ENCODE data around the gene GOT1. TPM values are rescaled to one million over a fixed set of nuclear protein-coding genes. Genes with fewer than 3 reads are reported as not detected.

GOT1 gene
- total and polyA plus RNA-seq, 2 of the 8 experiments (the other 6 are each of a cell fraction or from before 2014, with no cell fraction given), result 16.7 to 47.0 TPM

DNA sequence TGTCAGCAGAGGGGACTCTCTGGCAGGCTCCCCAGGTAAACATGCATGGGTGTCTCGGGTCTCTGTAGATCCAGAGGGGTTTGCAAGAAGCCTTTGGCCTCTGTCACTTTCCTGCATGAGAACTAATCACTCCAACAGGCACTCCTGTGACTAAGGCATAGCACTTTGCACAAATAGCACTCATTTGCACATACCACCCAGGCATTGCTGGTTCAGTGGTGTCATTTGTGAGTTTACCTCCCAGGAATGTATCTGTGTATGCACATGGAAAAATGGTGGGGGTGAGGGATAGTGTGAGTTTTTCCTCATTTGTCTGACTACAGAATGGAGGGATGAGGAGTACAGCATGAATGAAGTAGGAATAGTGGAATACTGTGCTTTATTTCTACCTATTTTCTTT is 61.8 kb downstream of the GOT1 start:
- H4K8ac ChIP-seq (ENCODE audit: extremely low read depth, insufficient read depth, low read length), result no peak overlapping the region

More for the DNA sequence above, 61.8 kb downstream of the GOT1 start:
- Histone ChIP-seq H3K14ac (ENCODE audit: insufficient read length) (no peak overlapping the region), H3K27ac (ENCODE audit: low read depth, low read length) (no peak overlapping the region), H3K27me3 (replicated peaks in 1 of 4; ENCODE audit: control insufficient read depth in 3 of 4, extremely low read depth in 1 of 4, insufficient read depth in 3 of 4, low read length in 3 of 4) (no peaks in the 10 kb centered on the region), H3K18ac (ENCODE audit: extremely low read depth, low read length) (no peak overlapping the region), H2BK20ac (ENCODE audit: low read length) (no peak overlapping the region), H3K56ac (replicated peaks; ENCODE audit: insufficient read length, low read depth, low read length) (no peak overlapping the region), H3K36me3 (ENCODE audit: control insufficient read depth in 2 of 4, insufficient read depth in 4 of 4, low read length in 3 of 4) (no peaks in the 10 kb centered on the region), H4K91ac (replicated peaks; ENCODE audit: insufficient read length, low read length) (no peak overlapping the region), H3K79me2 (ENCODE audit: control insufficient read depth in 1 of 2, insufficient read depth in 2 of 2, low read length in 2 of 2) (no peaks in the 10 kb centered on the region), H2AK5ac (ENCODE audit: low read depth, low read length) (no peak overlapping the region), H3K4me2 (ENCODE audit: insufficient read depth in 1 of 2, low read depth in 2 of 2, low read length in 2 of 2) (no peak overlapping the region), H3K4me3 (ENCODE audit: extremely low read depth in 1 of 4, insufficient read depth in 2 of 4, low read depth in 3 of 4, low read length in 4 of 4) (no peak overlapping the region), H3K9me3 (ENCODE audit: insufficient read depth in 2 of 2, low read depth in 1 of 2, low read length in 1 of 2) (no peaks in the 10 kb centered on the region), H2BK15ac (ENCODE audit: low read length) (no peak overlapping the region), H2BK5ac (ENCODE audit: low read depth, low read length) (no peak overlapping the region), H3K4ac (replicated peaks; ENCODE audit: insufficient read length, low read depth, low read length) (no peak overlapping the region), H3K4me1 (replicated peaks in 1 of 4; ENCODE audit: control insufficient read depth in 3 of 4, insufficient read depth in 4 of 4, low read length in 3 of 4) (no peaks in the 10 kb centered on the region), H3K9ac (replicated peaks in 1 of 4; ENCODE audit: extremely low read depth in 1 of 4, low read depth in 3 of 4, low read length in 3 of 4) (no peak overlapping the region), H3K23me2 (ENCODE audit: low read depth, low read length) (no peaks in the 10 kb centered on the region), H4K5ac (ENCODE audit: insufficient read length, low read depth, low read length) (no peak overlapping the region), H3K23ac (ENCODE audit: insufficient read length) (no peak overlapping the region), H2AFZ (ENCODE audit: low read length) (no peak overlapping the region), H2BK12ac (ENCODE audit: low read depth, low read length) (no peak overlapping the region), H2BK120ac (replicated peaks; ENCODE audit: low read depth, low read length) (no peak overlapping the region), H3K79me1 (ENCODE audit: low read depth, low read length) (no peaks in the 10 kb centered on the region), H4K20me1 (replicated peaks in 1 of 2; ENCODE audit: control insufficient read depth in 1 of 2, insufficient read depth in 2 of 2, low read length in 2 of 2) (no peaks in the 10 kb centered on the region)
- ChIA-PET CTCF (ENCODE audit: partially characterized antibody) (interaction anchor here (0.7 kb wide), 1 partner anchor 23 kb away, joined by 3 read pairs; no protein-coding TSS in a partner anchor), POLR2A (ENCODE audit: partially characterized antibody) (no interaction called here)
- WGBS, 2 experiments (ENCODE audit: extremely low coverage in 1 of 2, insufficient coverage in 1 of 2, insufficient read length in 1 of 2, insufficient replicate concordance in 2 of 2, low coverage in 1 of 2, low lambda C conversion rate in 2 of 2, missing lambda C conversion rate in 1 of 2), result 86% methylated on average over 1 of the region's 1 CpG; no CpG with 5 or more reads in 1 of the 2 experiments
- DNase-seq (ENCODE audit: low read depth in 1 of 2, low spot score in 2 of 2), result no peak
- no peak for FAIRE-seq
- TF ChIP-seq TAF1 (IDR thresholded peaks at IDR 0.05; ENCODE audit: low read depth, low read length) (no peak), YY1 (IDR thresholded peaks at IDR 0.05; ENCODE audit: low read depth, low read length) (no peak), SAP30 (IDR thresholded peaks at IDR 0.05; ENCODE audit: insufficient read depth, insufficient replicate concordance, low read length) (no peak), CEBPB (IDR thresholded peaks at IDR 0.05; ENCODE audit: low read depth, low read length) (no peak), JUN (IDR thresholded peaks at IDR 0.05; ENCODE audit: low read depth, low read length) (no peak), MAFK (IDR thresholded peaks at IDR 0.05; ENCODE audit: low read depth, low read length) (no peak)
- TF ChIP-seq, protein P1, sequence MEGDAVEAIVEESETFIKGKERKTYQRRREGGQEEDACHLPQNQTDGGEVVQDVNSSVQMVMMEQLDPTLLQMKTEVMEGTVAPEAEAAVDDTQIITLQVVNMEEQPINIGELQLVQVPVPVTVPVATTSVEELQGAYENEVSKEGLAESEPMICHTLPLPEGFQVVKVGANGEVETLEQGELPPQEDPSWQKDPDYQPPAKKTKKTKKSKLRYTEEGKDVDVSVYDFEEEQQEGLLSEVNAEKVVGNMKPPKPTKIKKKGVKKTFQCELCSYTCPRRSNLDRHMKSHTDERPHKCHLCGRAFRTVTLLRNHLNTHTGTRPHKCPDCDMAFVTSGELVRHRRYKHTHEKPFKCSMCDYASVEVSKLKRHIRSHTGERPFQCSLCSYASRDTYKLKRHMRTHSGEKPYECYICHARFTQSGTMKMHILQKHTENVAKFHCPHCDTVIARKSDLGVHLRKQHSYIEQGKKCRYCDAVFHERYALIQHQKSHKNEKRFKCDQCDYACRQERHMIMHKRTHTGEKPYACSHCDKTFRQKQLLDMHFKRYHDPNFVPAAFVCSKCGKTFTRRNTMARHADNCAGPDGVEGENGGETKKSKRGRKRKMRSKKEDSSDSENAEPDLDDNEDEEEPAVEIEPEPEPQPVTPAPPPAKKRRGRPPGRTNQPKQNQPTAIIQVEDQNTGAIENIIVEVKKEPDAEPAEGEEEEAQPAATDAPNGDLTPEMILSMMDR (IDR thresholded peaks at IDR 0.05; ENCODE audit: control extremely low read depth in 1 of 3, insufficient read depth in 1 of 3, low read depth in 1 of 3, low read length in 3 of 3), result no peak

Measured in H1 (cell line).